Kidney (tissue), 14 donors: Measurements from ENCODE around the gene RERE. TPM values are rescaled to one million over a fixed set of nuclear protein-coding genes. Genes with fewer than 3 reads are reported as not detected.

ENCODE experiments used
- DNase-seq, 5 donors: peaks; one replicate each; pipeline ENCODE4 v3.0.0-alpha.2; 2013 to 2020
- FAIRE-seq: peaks from 2 replicates; lab custom pipeline; 2012; peaks lifted over from hg19 to GRCh38; lab: Jason Lieb, UNC
- H3K27ac ChIP-seq, 2 donors: one replicate each; pipeline ENCODE4 v1.7.0; 2013; ENCODE audit warnings: low read depth in 2 of 2, low read length in 2 of 2, inconsistent platforms in 1 of 2
- H3K27me3 ChIP-seq: one replicate; pipeline ENCODE4 v1.7.1; 2013; ENCODE audit warnings: low read length, inconsistent platforms; ENCODE audit not compliant: control insufficient read depth, insufficient read depth
- H3K36me3 ChIP-seq, 3 donors: one replicate each; pipeline versions ENCODE4 v1.7.0 to v1.7.1; 2013; ENCODE audit warnings: low read length in 3 of 3, control low read depth in 1 of 3, inconsistent platforms in 1 of 3; ENCODE audit not compliant: insufficient read depth in 3 of 3, control insufficient read depth in 2 of 3
- H3K4me1 ChIP-seq, 3 donors: one replicate each; pipeline versions ENCODE4 v1.7.0 to v1.7.1; 2013; ENCODE audit warnings: low read length in 3 of 3, inconsistent platforms in 1 of 3, low read depth in 1 of 3; ENCODE audit not compliant: control insufficient read depth in 2 of 3, insufficient read depth in 2 of 3
- H3K4me3 ChIP-seq, 3 donors: one replicate each; pipeline versions ENCODE4 v1.7.0 to v1.8.1; 2013; ENCODE audit warnings: low read length in 3 of 3, control low read depth in 1 of 3, inconsistent platforms in 1 of 3
- H3K9ac ChIP-seq, 3 donors: one replicate each; pipeline versions ENCODE4 v1.7.0 to v1.7.1; 2013; ENCODE audit warnings: low read length in 3 of 3, control low read depth in 1 of 3, inconsistent platforms in 1 of 3
- H3K9me3 ChIP-seq, 3 donors: one replicate each; pipeline versions ENCODE4 v1.7.0 to v1.7.1; 2013; ENCODE audit warnings: low read length in 3 of 3, control low read depth in 1 of 3, inconsistent platforms in 1 of 3; ENCODE audit not compliant: control insufficient read depth in 2 of 3, insufficient read depth in 1 of 3
- CTCF ChIP-seq: IDR thresholded peaks from 3 replicates; pipeline ENCODE4 v1.5.1; 2012; ENCODE audit warnings: mild to moderate bottlenecking, moderate library complexity, borderline replicate concordance; ENCODE audit not compliant: insufficient read depth; ENCODE audit errors: extremely low read depth
- intact Hi-C: fragments of 100-400 bp; cut with DNase I; formaldehyde crosslinking; loops from one replicate; pipeline ENCODE4 v1.11.1; 2022
- polyA plus RNA-seq: library from polyadenylated mRNA; stranded (reverse); fragments of 350-450 nt; fragmentation: Illumina TruSeq; extraction: RNeasy Lipid Tissue Mini Kit (QIAGEN cat#74804); gene quantifications from one replicate; pipeline ENCODE4 v1.2.3, GENCODE V29; 2014; ENCODE audit warnings: low read depth, low replicate concordance; ENCODE audit not compliant: insufficient read depth
- total RNA-seq: library from RNA; stranded (reverse); fragmentation: NEBNext Ultra II Directional; extraction: Animal tissue kit (Norgen Biotek cat#: 25700); gene quantifications from one replicate; pipeline ENCODE4 v1.2.1, GENCODE V29; 2021
- donor health status: control.
- donor health status: control.
- donor health status: control.
- donor health status: control.
- donor health status: control.
- donor health status: DM: yes; HTN: yes; CAD: no.
- donor health status: Normal renal cell carcinoma (clear cell type).

RERE gene
- total and polyA plus RNA-seq, 2 donors from 2014 or later = 37.2 to 176 TPM

GRCh38 chr1:8523666-8524206, 293.7 kb downstream of the RERE start:
- DNase-seq (no peak), FAIRE-seq (no peak)
- Histone ChIP-seq H3K27me3 (no peaks in the 10 kb centered on the region), H3K9me3 (no peaks in the 10 kb centered on the region), H3K9ac (no peak overlapping the region), H3K4me3 (no peak overlapping the region), H3K27ac (no peak overlapping the region), H3K36me3 (peaks cover 0 to 7% (median 0%) of the 10 kb centered on the region in 3 donors), H3K4me1 (peaks cover 0 to 21% (median 17%) of the 10 kb centered on the region in 3 donors)
- TF ChIP-seq CTCF = no peak
- intact Hi-C loops = no loop called here

- Histone ChIP-seq H3K9ac (no peak overlapping the region), H3K27me3 (no peaks in the 10 kb centered on the region), H3K27ac (no peak overlapping the region), H3K4me3 (no peak overlapping the region), H3K4me1 (peaks cover 6 to 21% (median 19%) of the 10 kb centered on the region in 3 donors), H3K9me3 (no peaks in the 10 kb centered on the region), H3K36me3 (peaks cover 0 to 7% (median 0%) of the 10 kb centered on the region in 3 donors)
- DNase-seq (no peak), FAIRE-seq (no peak)
- intact Hi-C loops = no loop called here
- no peak for TF ChIP-seq CTCF
Measured at GRCh38 chr1:8520483-8520966, 296.9 kb downstream of the RERE start.

GRCh38 chr1:8519167-8519566, 298.3 kb downstream of the RERE start:
- no peaks in the 10 kb centered on the region for H3K27me3 ChIP-seq
- peaks cover 6 to 19% (median 13%) of the 10 kb centered on the region in 3 donors for H3K4me1 ChIP-seq
- H3K36me3 ChIP-seq = peaks cover 0 to 7% (median 0%) of the 10 kb centered on the region in 3 donors
- TF ChIP-seq CTCF = no peak
- DNase-seq = no peak
- H3K9me3 ChIP-seq = no peaks in the 10 kb centered on the region
- FAIRE-seq = no peak
- H3K4me3 ChIP-seq = no peak overlapping the region
- no peak overlapping the region for H3K27ac ChIP-seq
- intact Hi-C loops = no loop called here
- H3K9ac ChIP-seq = no peak overlapping the region

- Histone ChIP-seq H3K9ac (no peak overlapping the region), H3K4me1 (peaks cover 6 to 12% (median 8%) of the 10 kb centered on the region in 3 donors), H3K9me3 (no peaks in the 10 kb centered on the region), H3K36me3 (peaks cover 0 to 7% (median 0%) of the 10 kb centered on the region in 3 donors), H3K4me3 (no peak overlapping the region), H3K27ac (no peak overlapping the region), H3K27me3 (no peaks in the 10 kb centered on the region)
- no peak for TF ChIP-seq CTCF
- intact Hi-C loops = no loop called here
- DNase-seq (no peak), FAIRE-seq (no peak)
Measured at GRCh38 chr1:8518490-8518801, 299.0 kb downstream of the RERE start.
